GM18507 (cell line): Measurements from ENCODE around the gene IGIP.

ENCODE experiments used
- DNase-seq: peaks from one replicate; pipeline ENCODE4 v3.0.0; 2011; ENCODE audit warnings: low read depth; ENCODE audit not compliant: insufficient read length; ENCODE audit errors: extremely low spot score
- FAIRE-seq: peaks from 2 replicates; lab custom pipeline; 2011; peaks lifted over from hg19 to GRCh38; lab: Jason Lieb, UNC

IGIP gene

GRCh38 chr5:140110646-140110957, 15.1 kb upstream of the IGIP start:
- DNase-seq (no peak), FAIRE-seq (no peak)

- no peak for FAIRE-seq
- no peak for DNase-seq
Observed at GRCh38 chr5:140111011-140111858, 14.5 kb upstream of the IGIP start.

GRCh38 chr5:140111859-140112551, 13.7 kb upstream of the IGIP start:
- FAIRE-seq = no peak
- no peak for DNase-seq

DNA sequence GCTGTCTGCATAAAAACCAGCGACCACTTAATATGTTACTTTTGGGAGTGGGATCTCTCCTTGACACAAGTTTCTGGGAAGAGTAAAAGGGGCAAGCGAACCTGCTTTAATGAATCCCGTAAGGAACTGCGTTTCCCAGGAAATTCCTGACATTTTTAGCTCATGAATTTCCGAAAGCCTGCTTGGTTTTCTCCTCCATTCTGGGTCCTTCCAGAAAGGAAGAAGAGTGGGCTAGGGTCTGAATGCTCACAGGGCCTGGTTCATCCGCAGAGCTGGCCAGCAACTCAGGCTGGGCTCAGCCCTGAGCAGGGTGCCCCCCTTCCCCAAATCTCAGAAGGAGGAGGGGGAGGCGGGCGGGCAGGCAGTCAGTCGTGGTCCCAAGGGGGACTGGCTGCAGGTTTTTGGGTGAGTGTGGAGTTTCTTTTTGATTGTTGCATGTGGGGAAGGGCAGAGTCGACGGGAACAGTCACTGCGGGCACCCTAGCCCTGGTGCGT, 13.0 kb upstream of the IGIP start:
- DNase-seq (no peak), FAIRE-seq (no peak)

DNA sequence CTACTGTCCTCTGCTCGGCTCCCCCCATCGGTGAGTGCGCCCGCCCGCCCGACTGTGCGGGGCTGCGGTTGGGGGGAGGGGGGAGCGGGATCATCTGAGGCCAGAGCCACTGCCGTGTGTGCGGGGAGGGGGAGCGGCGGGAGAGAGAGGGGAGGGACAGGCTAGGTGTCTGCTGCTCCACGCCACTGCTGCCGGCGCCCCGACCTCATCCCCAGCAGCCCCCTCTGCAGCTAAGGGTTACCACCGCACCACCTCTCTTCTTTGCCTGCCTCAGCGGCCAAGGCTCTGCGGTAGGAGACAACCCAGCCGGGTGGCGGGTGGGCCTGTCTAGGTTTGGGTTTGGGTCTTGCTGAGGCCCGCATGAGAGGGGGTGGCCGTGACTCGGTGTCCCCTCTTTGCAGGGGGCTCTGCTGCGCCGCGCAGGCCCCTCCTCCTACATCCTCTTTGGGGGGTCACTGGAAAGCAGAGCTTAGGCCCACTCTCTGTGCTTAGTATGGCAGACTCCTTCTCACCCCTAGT, 12.5 kb upstream of the IGIP start:
- no peak for DNase-seq
- FAIRE-seq = no peak

GRCh38 chr5:140113699-140114263, 12.0 kb upstream of the IGIP start, which contains the start of gene PURA:
TSS of gene PURA (plus strand) at chr5:140114109. CDS start at chr5:140114182, 73 bp downstream.
- DNase-seq (peak; percentile 93), FAIRE-seq (peak; percentile 78)

- DNase-seq = no peak
- FAIRE-seq = peak; percentile 56
Observed at GRCh38 chr5:140114341-140115185, 11.2 kb upstream of the IGIP start.

DNA sequence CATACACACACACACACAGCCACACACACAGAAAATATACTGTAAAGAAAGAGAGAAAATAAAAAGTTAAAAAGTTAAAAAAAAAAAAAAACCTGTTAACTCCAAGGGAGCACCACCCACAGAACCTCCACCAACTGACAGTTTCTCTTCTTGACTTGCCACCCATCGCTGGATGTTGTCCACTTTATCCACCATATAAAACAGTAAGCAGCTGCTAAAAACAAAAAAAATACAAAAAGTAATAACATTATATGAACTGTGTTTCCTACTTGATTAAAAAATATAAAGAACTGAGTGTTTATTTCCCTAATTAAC, 10.6 kb upstream of the IGIP start:
- FAIRE-seq = no peak
- no peak for DNase-seq

GRCh38 chr5:140116716-140117115, 9.0 kb upstream of the IGIP start:
- DNase-seq (no peak), FAIRE-seq (no peak)

DNA sequence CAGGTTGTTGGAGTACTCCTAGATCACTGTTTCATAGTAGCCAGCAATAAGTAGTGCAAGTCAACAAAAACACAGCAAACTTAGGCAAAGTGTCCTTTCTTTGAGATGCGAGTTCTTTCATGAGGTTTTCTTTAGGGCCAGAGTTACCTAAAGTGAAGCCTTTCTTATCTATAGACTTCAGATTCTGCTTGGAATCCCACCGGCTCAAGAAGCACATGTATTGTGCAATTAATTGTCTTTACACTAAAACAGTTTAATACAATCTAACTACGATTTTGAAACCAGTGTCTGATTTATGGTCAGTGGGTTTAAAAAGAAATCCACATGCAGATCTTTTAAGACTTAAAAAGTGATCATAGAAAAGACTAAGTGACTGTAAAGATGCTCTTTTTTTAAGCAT, 8.2 kb upstream of the IGIP start:
- FAIRE-seq = no peak

GRCh38 chr5:140118302-140118936, 7.3 kb upstream of the IGIP start:
- FAIRE-seq = no peak

More for the DNA sequence above, 8.2 kb upstream of the IGIP start:
- DNase-seq = no peak

GRCh38 chr5:140126315-140127012, 727 bp downstream of the IGIP start:
- no peak for FAIRE-seq

More at GRCh38 chr5:140118302-140118936, 7.3 kb upstream of the IGIP start:
- no peak for DNase-seq

GRCh38 chr5:140128376-140128775, 2.6 kb downstream of the IGIP start:
- DNase-seq = no peak
- FAIRE-seq = no peak

More at GRCh38 chr5:140126315-140127012, 727 bp downstream of the IGIP start:
- no peak for DNase-seq

DNA sequence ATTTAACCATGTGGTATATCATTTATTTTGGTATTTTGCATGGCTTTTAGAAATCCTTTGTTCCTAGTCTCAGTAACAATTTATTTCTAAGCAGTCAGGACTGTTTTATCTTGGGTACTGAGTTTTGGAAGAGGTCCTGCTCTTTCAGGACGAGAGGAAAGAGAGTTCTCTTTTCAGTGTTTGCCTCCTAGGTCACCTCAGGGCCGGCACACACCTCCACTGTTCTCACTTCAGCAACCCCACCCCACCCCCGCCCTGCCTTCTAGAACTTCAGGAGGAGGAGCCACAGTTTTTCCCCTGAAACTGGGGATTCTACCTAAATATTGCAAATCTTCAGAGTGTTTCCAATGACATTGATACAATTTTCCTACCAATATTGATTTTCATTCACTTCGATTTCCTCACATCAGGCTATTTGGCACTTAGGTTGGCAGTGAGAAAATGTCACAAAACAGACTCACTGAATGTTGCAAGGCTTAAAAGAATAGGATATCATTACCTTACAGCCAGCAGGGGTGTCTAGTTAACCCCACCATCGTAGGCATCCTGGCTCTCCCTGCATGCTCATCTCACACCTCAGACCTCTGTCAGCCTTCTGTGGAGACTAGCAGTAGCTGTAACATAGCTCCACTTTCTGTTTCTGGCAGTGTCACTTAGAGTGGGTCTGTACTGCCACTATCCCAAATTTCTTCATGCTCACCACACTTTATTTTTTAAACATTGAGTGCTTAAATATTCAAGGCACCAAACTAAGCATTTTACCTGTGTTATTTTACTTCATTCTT, 5.4 kb downstream of the IGIP start:
- FAIRE-seq (no peak), DNase-seq (no peak)

DNA sequence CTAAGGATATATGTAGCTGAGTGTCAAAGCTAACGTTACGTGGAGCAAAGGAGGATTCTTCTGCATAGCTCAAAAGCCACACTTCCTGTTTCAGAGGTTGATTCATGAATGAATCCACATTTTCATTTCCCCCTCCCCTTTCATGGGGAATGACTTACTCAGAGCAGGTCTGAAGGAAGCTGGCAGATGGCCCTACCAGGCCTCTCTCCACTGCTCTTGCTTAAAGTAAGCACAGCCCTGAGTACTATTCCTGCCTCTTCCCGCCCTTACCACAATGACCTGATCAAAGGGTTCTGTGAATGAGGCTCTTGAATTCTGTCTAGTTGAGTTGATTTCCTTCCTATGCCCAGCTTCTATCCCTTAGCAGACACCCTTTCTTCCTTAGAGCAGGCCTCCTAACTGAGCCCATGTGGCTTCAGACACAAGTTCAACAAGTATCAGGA, 6.3 kb downstream of the IGIP start:
- FAIRE-seq (no peak), DNase-seq (no peak)

DNA sequence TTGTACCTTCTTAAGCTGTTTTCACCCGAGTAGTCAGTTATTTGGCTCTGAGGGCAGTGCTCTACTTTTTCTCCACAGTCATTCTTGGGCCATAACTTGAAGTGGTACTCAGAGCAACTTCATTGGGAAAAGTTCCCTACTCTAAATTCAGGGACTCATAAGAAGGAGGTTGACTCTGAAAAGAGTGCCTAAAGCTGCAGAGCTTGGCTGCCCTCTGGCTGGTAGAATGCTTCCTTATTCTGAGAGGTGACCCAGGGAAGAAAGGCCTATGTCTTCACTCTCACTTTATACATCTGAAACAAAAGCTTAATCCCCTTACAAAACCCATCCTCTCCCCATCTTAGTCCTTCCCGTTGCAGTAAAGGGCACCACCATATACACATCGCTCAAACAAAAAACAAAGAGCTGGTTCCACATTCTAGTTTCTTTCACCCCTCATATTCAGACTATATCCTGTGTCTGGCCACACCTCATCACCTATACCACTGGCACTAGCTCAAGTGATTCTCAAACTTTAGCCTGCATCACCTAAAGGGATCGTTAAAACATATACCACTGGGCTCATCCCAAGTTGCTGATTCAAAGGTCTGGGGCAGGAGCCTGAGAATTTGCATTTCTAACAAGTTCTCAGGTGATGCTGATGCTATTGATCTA, 7.9 kb downstream of the IGIP start:
- FAIRE-seq (no peak), DNase-seq (no peak)

- FAIRE-seq (no peak), DNase-seq (no peak)
Observed at GRCh38 chr5:140134277-140134935, 8.7 kb downstream of the IGIP start.
